Measurements from ENCODE around the gene PAK4. TPM values are rescaled to one million over a fixed set of nuclear protein-coding genes. Genes with fewer than 3 reads are reported as not detected.

The PAK4 gene
- total and polyA plus RNA-seq, 2 of the 8 experiments (the other 6 are each of a cell fraction or from before 2014, with no cell fraction given), result 50.7 to 64.4 TPM

- TF ChIP-seq CHD7 (IDR thresholded peaks at IDR 0.05; ENCODE audit: insufficient replicate concordance, low read length) (no peak), CEBPB (IDR thresholded peaks at IDR 0.05; ENCODE audit: low read depth, low read length) (no peak), CBX5 (IDR thresholded peaks at IDR 0.05; ENCODE audit: low read depth, low read length) (no peak), JUN (IDR thresholded peaks at IDR 0.05; ENCODE audit: low read depth, low read length) (no peak), KDM4A (IDR thresholded peaks at IDR 0.05; ENCODE audit: low read depth, low read length, severe bottlenecking) (no peak), MAFK (IDR thresholded peaks at IDR 0.05; ENCODE audit: low read depth, low read length) (no peak), CBX8 (IDR thresholded peaks at IDR 0.05; ENCODE audit: borderline replicate concordance, low read depth, low read length) (no peak), CHD1 (IDR thresholded peaks at IDR 0.05; ENCODE audit: low read depth, low read length) (no peak), RXRA (IDR thresholded peaks at IDR 0.05; ENCODE audit: insufficient read depth, low read depth, low read length) (no peak), ATF3 (IDR thresholded peaks at IDR 0.05; ENCODE audit: insufficient read depth, low read depth, low read length) (no peak)
Measured at GRCh38 chr19:39135701-39136100, 10.1 kb downstream of the PAK4 start (continued).
